Neutrophil (primary cell): ENCODE results near the gene FIBCD1.

ENCODE experiments used
- H3K27ac ChIP-seq: fragments of 200-600 bp; sonication (generic); 2 replicates; pipeline ENCODE4 v1.5.1; 2016; ENCODE audit warnings: mild to moderate bottlenecking, moderate library complexity
- H3K27me3 ChIP-seq: fragments of 200-600 bp; sonication (generic); 2 replicates; pipeline ENCODE4 v1.6.0; 2016; ENCODE audit warnings: mild to moderate bottlenecking
- H3K36me3 ChIP-seq: fragments of 200-600 bp; sonication (generic); 2 replicates; pipeline ENCODE4 v1.5.1; 2017
- H3K4me1 ChIP-seq, 2 experiments: fragments of 200-600 bp in 1 of 2; sonication (generic) in 1 of 2; 1 replicate in 1 of 2; 2 replicates in 1 of 2; pipeline versions ENCODE4 v1.5.1 to v1.6.1; 2013 to 2016; ENCODE audit warnings: low read depth in 1 of 2, low read length in 1 of 2, mild to moderate bottlenecking in 1 of 2, moderate library complexity in 1 of 2; ENCODE audit not compliant: control insufficient read depth in 1 of 2, insufficient read depth in 1 of 2
- H3K4me3 ChIP-seq, 2 experiments: fragments of 200-600 bp in 1 of 2; sonication (generic) in 1 of 2; 1 replicate in 1 of 2; 2 replicates in 1 of 2; pipeline ENCODE4 v1.5.1; 2013 to 2016; ENCODE audit warnings: low read depth in 1 of 2, low read length in 1 of 2, mild to moderate bottlenecking in 1 of 2, moderate library complexity in 1 of 2
- H3K9me3 ChIP-seq: fragments of 200-600 bp; sonication (generic); 2 replicates; pipeline ENCODE4 v1.5.1; 2016
- TF ChIP-seq, protein P1 (sequence below): fragments of 200-600 bp; sonication (generic); IDR thresholded peaks from 2 replicates; pipeline ENCODE4 v1.5.1; 2016; ENCODE audit warnings: antibody characterized with exemption

The FIBCD1 gene

GRCh38 chr9:130872508-130872907, 66.5 kb downstream of the FIBCD1 start:
- Histone ChIP-seq H3K4me1 (no peaks in the 10 kb centered on the region), H3K36me3 (peaks cover 41% of the 10 kb centered on the region), H3K27me3 (no peaks in the 10 kb centered on the region), H3K27ac (no peak overlapping the region), H3K4me3 (no peak overlapping the region), H3K9me3 (no peaks in the 10 kb centered on the region)
- TF ChIP-seq, protein P1, sequence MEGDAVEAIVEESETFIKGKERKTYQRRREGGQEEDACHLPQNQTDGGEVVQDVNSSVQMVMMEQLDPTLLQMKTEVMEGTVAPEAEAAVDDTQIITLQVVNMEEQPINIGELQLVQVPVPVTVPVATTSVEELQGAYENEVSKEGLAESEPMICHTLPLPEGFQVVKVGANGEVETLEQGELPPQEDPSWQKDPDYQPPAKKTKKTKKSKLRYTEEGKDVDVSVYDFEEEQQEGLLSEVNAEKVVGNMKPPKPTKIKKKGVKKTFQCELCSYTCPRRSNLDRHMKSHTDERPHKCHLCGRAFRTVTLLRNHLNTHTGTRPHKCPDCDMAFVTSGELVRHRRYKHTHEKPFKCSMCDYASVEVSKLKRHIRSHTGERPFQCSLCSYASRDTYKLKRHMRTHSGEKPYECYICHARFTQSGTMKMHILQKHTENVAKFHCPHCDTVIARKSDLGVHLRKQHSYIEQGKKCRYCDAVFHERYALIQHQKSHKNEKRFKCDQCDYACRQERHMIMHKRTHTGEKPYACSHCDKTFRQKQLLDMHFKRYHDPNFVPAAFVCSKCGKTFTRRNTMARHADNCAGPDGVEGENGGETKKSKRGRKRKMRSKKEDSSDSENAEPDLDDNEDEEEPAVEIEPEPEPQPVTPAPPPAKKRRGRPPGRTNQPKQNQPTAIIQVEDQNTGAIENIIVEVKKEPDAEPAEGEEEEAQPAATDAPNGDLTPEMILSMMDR, result no peak

- Histone ChIP-seq H3K36me3 (peaks cover 41% of the 10 kb centered on the region), H3K4me1 (no peaks in the 10 kb centered on the region), H3K27ac (no peak overlapping the region), H3K27me3 (no peaks in the 10 kb centered on the region), H3K9me3 (no peaks in the 10 kb centered on the region), H3K4me3 (no peak overlapping the region)
- TF ChIP-seq, protein P1, result no peak
Observed at GRCh38 chr9:130872093-130872492, 67.0 kb downstream of the FIBCD1 start.

DNA sequence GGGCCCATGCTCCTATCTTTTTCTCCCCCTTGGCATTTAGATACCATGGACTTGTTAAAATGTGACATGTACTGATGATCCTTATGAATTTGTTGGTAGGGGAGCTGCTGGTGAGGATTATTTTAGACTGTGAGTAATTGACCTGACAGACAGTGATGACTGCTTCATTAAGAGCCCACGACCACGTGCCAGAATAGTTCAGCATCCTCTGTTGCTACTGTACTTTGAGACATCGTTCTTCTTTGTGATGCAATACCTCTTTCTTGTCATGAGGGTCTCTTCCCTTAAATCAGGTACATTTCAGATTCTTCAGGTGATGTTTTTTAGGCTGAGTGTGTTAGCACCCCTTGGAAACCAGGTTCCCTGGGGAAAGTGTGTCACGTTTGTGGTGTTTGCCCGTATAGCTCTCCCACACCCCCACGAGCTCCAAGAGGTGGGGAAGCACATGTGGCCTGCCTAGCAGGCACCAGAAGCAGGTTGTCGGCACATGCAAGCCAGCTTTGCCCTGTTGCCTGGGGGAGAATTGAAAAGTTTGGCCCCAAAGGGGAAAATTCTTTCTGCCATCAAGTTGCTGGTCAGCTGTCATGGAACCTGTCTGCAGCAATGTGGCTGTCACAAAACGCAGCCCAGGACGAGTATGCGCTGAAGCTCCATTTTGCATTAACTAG, 67.5 kb downstream of the FIBCD1 start:
- TF ChIP-seq, protein P1, result no peak
- no peak overlapping the region for H3K27ac ChIP-seq
- no peaks in the 10 kb centered on the region for H3K27me3 ChIP-seq
- no peak overlapping the region for H3K4me3 ChIP-seq
- peaks cover 41% of the 10 kb centered on the region for H3K36me3 ChIP-seq
- H3K4me1 ChIP-seq, result no peaks in the 10 kb centered on the region
- no peaks in the 10 kb centered on the region for H3K9me3 ChIP-seq

GRCh38 chr9:130870491-130871381, 68.3 kb downstream of the FIBCD1 start:
- Histone ChIP-seq H3K4me3 (no peak overlapping the region), H3K27me3 (no peaks in the 10 kb centered on the region), H3K36me3 (peaks cover 40% of the 10 kb centered on the region), H3K4me1 (no peaks in the 10 kb centered on the region), H3K27ac (no peak overlapping the region), H3K9me3 (no peaks in the 10 kb centered on the region)
- TF ChIP-seq, protein P1, result no peak

DNA sequence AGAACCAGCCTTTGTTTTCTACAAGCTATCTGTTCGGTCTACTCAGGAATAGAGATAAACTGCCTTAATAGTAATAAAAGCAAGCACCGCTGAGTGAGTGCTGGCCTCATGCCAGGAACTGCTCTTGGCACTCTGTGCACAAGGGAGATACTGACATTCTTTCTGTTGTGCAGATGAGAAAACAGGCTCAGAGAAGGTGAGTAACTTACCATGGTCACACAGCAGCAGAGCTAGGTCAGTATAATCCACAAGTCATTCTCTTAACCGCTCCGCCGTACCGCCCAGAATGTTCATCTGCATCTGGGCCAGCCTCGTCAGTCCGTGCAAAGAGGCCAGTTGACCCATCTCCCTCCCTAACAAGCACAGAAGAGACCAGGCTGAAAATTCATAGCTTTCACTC, 69.8 kb downstream of the FIBCD1 start:
- TF ChIP-seq, protein P1, result no peak
- Histone ChIP-seq H3K27me3 (no peaks in the 10 kb centered on the region), H3K36me3 (peaks cover 28% of the 10 kb centered on the region), H3K4me1 (no peaks in the 10 kb centered on the region), H3K9me3 (no peaks in the 10 kb centered on the region), H3K27ac (no peak overlapping the region), H3K4me3 (no peak overlapping the region)
